T follicular helper cell (primary cell): Measurements from ENCODE around the gene BEX4.
A peak's percentile ranks its signal among the peaks of the same experiment; 100 is the strongest.
"Not testable (repeated sequence)": the region's sequence is repeated elsewhere in the genome, so short reads cannot be mapped to it uniquely, and the experiment has no call there.

ENCODE experiments used
- DNase-seq: peaks from one replicate; pipeline ENCODE4 v3.0.0-alpha.2; 2020; ENCODE audit warnings: low read depth
- total RNA-seq, 2 experiments: gene quantifications; one replicate each; lab custom pipeline; 2026; lab: John Stamatoyannopoulos, UW

BEX4 gene
- 11.9 to 22.4 reads per million in 2 experiments for total RNA-seq

- peak; percentile 76 for DNase-seq
Observed at GRCh38 chrX:103214870-103215424, at the start of gene BEX4. Gene BEX4, plus strand, starts transcription at chrX:103215108. Its CDS starts 1,046 bp downstream, at chrX:103216154.

GRCh38 chrX:103170216-103170615 is 44.7 kb upstream of the BEX4 start:
- DNase-seq = no peak

- no peak for DNase-seq
Observed at GRCh38 chrX:103171353-103171752, 43.6 kb upstream of the BEX4 start.

GRCh38 chrX:103175256-103175655 is 39.7 kb upstream of the BEX4 start:
- DNase-seq = not testable (repeated sequence)

- DNase-seq = peak; percentile 41
Observed at GRCh38 chrX:103175944-103176753, 38.8 kb upstream of the BEX4 start.

GRCh38 chrX:103177556-103177955 is 37.4 kb upstream of the BEX4 start:
- DNase-seq = no peak

- DNase-seq = no peak
Observed at GRCh38 chrX:103183912-103184311, 31.0 kb upstream of the BEX4 start.

- no peak for DNase-seq
Observed at GRCh38 chrX:103187953-103188475, 26.9 kb upstream of the BEX4 start.

- no peak for DNase-seq
Observed at GRCh38 chrX:103197721-103198306, 17.1 kb upstream of the BEX4 start.

- not testable (repeated sequence) for DNase-seq
Observed at GRCh38 chrX:103198668-103199067, 16.2 kb upstream of the BEX4 start.

- DNase-seq = no peak
Observed at GRCh38 chrX:103201041-103201440, 13.9 kb upstream of the BEX4 start.

GRCh38 chrX:103210056-103210455 is 4.9 kb upstream of the BEX4 start:
- DNase-seq = no peak

GRCh38 chrX:103211012-103211715 is 3.7 kb upstream of the BEX4 start:
- DNase-seq = peak; percentile 20

GRCh38 chrX:103212749-103213457 is 2.0 kb upstream of the BEX4 start:
- no peak for DNase-seq

- DNase-seq = peak; percentile 24
Observed at GRCh38 chrX:103215425-103215991, 600 bp downstream of the BEX4 start.

GRCh38 chrX:103220511-103221323 is 5.8 kb downstream of the BEX4 start:
- no peak for DNase-seq

- not testable (repeated sequence) for DNase-seq
Observed at GRCh38 chrX:103225918-103226317, 11.0 kb downstream of the BEX4 start.

GRCh38 chrX:103233263-103233662 is 18.4 kb downstream of the BEX4 start:
- DNase-seq = no peak

GRCh38 chrX:103234869-103235268 is 20.0 kb downstream of the BEX4 start:
- no peak for DNase-seq

GRCh38 chrX:103235608-103236007 is 20.7 kb downstream of the BEX4 start:
- DNase-seq = not testable (repeated sequence)
